Measurements from ENCODE around the gene METTL25B.
A peak's percentile ranks its signal among the peaks of the same experiment; 100 is the strongest.

METTL25B gene

DNA sequence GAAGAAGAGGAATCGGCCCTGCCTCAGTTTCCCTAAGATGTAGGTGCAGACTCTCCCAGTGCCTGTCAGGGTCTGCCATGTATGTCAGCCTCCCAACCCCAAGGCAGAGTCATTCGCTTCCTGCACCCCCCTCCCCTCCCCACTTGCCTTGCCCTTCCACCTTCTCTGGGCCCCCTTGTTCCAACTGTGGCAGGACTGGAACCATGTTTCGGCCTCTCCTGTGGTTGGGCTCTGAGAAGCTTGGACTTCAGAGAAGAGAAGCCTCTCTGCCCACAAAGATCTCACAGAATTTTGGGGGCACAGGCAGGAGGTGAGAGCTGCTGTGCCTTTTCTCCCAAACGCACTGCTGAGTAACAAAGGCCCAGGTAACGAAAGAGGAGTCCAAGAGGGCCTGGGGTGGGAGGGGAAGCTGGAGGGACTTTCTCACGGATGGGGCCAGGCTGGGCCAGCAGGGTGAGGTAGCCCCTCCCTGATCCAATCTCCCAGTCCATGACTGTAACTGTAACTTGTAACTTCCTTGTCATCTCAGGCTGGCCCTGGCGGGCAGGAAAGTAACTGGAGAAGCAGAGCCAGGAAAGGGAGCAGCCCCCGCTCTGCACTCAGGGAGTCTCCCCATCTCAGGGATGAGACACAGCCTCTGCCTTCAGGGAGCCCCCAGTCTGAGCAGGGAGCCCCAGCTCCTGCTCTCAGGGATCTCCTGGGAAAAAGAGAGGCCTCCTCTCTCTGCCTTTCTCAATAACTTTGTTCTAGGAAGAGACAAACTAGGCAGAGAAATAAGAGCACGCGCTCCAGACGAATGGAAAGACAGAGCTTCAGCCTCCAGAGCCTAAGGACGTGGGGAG lies 34.2 kb upstream of the METTL25B start:
- Mint-ChIP-seq H3K27me3 (peaks cover 62% of the 10 kb centered on the region), H3K36me3 (ENCODE audit: low read depth) (no peaks in the 10 kb centered on the region)

DNA sequence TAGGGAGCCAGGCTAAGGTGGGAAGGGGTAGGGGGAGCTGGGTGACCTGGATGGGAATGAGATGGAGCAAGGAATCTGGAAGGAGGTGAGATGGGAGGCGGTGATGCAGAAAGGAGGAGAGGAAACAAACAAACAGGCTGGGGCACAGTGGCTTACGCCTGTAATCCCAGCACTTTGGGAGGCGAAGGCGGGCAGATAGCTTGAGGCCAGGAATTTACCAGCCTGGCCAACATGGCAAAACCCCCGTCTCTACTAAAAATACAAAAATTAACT lies 33.6 kb upstream of the METTL25B start:
- Mint-ChIP-seq H3K4me3 (no peak overlapping the region), H3K4me1 (peaks cover 10% of the 10 kb centered on the region), H3K27me3 (peaks cover 57% of the 10 kb centered on the region), H3K27ac (no peak overlapping the region), H3K9me3 (no peaks in the 10 kb centered on the region), H3K36me3 (ENCODE audit: low read depth) (no peaks in the 10 kb centered on the region)
- no peak for ATAC-seq
- no peak for DNase-seq

More for the DNA sequence above, 34.2 kb upstream of the METTL25B start:
- no peak for DNase-seq
- no peak overlapping the region for H3K27ac Mint-ChIP-seq
- ATAC-seq, result no peak
- H3K4me1 Mint-ChIP-seq, result peaks cover 13% of the 10 kb centered on the region
- H3K4me3 Mint-ChIP-seq, result no peak overlapping the region
- H3K9me3 Mint-ChIP-seq, result no peaks in the 10 kb centered on the region

DNA sequence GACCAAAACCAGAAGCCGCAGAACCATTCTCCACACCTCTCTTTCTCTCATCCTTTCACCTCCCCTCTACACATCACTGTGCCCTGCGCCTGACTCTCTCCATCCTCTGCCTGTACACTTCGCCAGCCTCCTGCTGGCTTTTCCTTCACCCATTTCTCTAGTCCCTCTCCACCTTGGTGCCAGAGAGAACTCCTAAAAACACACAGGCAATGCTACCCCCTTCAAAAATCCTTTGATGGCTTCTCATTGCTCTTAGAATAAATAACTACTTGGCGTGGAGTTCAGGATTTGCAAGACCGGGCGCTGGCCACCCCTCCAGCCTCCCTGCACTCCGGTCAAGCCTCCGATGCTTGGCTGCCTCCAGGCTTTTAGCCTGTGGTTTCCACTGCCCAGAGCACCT lies 31.5 kb upstream of the METTL25B start:
- H3K4me1 Mint-ChIP-seq, result peaks cover 9% of the 10 kb centered on the region
- ATAC-seq, result no peak
- H3K4me3 Mint-ChIP-seq, result no peak overlapping the region
- DNase-seq, result no peak
- H3K36me3 Mint-ChIP-seq (ENCODE audit: low read depth), result no peaks in the 10 kb centered on the region
- H3K27me3 Mint-ChIP-seq, result peaks cover 47% of the 10 kb centered on the region
- H3K27ac Mint-ChIP-seq, result no peak overlapping the region
- no peaks in the 10 kb centered on the region for H3K9me3 Mint-ChIP-seq

DNA sequence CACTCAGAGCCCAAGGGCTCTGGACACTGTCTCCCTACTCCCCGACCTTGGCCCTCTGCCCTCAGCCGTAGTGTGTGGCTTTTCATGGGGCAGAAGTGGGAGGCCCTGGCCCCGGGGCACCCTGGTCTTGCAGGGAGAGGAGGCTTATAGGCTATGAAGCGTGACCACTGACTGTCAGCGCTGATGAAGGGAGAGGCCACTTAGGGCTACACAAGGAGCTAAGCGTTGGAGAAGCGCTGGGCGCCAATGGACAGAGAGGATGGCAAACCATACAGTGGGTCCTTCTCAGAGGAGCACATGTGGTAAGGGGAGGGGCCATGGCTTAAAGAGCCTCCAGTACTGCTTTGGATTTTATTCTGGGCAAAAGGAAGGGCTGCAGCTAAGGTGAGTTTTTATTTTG lies 30.8 kb upstream of the METTL25B start:
- Mint-ChIP-seq H3K27me3 (peaks cover 39% of the 10 kb centered on the region), H3K4me1 (peaks cover 3% of the 10 kb centered on the region), H3K4me3 (no peak overlapping the region), H3K36me3 (ENCODE audit: low read depth) (no peaks in the 10 kb centered on the region), H3K9me3 (no peaks in the 10 kb centered on the region), H3K27ac (no peak overlapping the region)
- DNase-seq (no peak), ATAC-seq (no peak)

DNA sequence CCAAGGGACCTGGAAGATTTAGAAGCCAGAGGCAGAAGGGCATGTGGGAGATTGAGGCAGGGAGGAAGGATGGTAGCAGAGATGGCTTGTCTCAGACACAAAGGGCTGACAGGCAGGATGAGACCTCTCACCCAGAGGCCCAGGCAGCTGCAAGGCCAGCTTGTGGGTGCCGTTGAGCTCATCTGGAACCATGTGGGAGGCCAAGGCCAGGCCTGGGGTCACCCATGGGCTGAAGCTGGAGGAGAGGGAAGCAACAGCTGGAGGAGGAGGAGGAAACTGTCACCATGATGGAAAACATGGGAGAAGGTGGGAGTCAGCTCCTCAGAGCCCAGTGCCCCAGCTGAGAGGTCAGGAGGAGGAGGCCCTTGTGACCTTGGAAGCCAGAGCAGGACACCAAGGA lies 29.3 kb upstream of the METTL25B start:
- no peak for ATAC-seq
- H3K36me3 Mint-ChIP-seq (ENCODE audit: low read depth), result no peaks in the 10 kb centered on the region

DNA sequence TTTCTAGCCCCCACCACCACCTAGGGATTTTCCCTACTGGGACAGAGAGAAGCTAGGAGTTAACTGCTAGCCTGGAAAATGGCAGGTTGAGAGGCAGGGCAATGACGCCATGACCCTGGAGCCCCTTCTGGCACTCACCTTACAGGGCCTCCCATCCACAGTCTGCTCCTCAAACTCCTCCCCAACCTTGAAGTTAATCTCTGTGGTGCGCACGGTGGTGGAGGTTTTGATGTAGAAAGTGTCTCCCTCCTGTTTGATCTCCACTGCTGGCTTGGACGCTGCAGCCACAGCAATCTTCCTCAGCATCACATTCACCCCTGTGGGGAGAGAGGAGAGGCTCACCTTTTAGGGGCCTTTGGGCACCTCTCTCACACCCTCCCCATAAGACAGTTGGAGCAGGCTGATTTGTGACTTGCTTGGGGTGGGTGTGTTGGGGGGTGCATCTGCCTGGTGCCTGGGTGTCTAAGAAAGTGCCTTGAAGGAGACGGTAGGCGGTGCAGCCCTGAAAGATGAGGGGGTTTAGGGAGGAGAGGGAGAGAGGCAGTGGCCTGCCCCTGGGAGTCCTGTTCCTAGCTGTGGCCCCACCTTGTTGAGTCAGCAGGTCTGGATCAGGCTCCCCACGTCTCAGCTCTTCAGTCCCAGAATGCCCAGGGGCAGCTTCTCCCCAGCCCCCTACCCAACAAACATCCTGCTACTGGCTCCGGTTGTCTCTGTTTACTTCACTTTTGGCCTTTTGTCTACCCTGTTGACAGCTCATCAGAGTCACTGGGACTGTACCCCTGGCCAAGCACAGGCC lies 27.3 kb upstream of the METTL25B start:
- peaks cover 12% of the 10 kb centered on the region for H3K4me1 Mint-ChIP-seq
- no peak overlapping the region for H3K27ac Mint-ChIP-seq

More for the DNA sequence above, 29.3 kb upstream of the METTL25B start:
- Mint-ChIP-seq H3K27ac (no peak overlapping the region), H3K4me1 (no peaks in the 10 kb centered on the region), H3K4me3 (no peak overlapping the region), H3K9me3 (no peaks in the 10 kb centered on the region), H3K27me3 (peaks cover 35% of the 10 kb centered on the region)
- no peak for DNase-seq

DNA sequence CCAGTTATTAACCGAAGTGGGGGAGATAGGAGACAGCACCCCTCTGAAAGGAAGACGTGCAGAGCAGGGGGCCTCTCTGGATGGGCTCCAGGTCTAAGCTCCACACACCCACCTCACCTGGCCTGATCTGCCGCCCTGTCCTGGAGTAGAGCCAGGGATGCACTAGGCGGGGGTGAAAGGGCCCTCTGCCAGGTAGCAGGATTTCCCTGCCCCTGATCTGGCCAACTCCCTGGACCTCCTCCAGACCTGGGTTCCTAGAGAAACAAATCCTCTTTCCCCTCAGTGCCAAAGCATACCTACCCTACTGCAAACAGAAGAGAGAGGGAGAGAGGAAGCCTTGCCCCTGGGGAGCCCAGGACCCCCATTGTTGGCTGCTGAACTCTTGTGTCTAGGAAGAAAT lies 24.9 kb upstream of the METTL25B start:
- ATAC-seq (no peak), DNase-seq (no peak)
- Mint-ChIP-seq H3K9me3 (no peaks in the 10 kb centered on the region), H3K4me3 (no peak overlapping the region), H3K27ac (no peak overlapping the region), H3K4me1 (peaks cover 23% of the 10 kb centered on the region), H3K27me3 (peaks cover 37% of the 10 kb centered on the region), H3K36me3 (ENCODE audit: low read depth) (no peaks in the 10 kb centered on the region)

More for the DNA sequence above, 27.3 kb upstream of the METTL25B start:
- DNase-seq, result no peak
- no peaks in the 10 kb centered on the region for H3K9me3 Mint-ChIP-seq
- no peaks in the 10 kb centered on the region for H3K36me3 Mint-ChIP-seq (ENCODE audit: low read depth)
- no peak for ATAC-seq
- H3K27me3 Mint-ChIP-seq, result peaks cover 38% of the 10 kb centered on the region
- no peak overlapping the region for H3K4me3 Mint-ChIP-seq

DNA sequence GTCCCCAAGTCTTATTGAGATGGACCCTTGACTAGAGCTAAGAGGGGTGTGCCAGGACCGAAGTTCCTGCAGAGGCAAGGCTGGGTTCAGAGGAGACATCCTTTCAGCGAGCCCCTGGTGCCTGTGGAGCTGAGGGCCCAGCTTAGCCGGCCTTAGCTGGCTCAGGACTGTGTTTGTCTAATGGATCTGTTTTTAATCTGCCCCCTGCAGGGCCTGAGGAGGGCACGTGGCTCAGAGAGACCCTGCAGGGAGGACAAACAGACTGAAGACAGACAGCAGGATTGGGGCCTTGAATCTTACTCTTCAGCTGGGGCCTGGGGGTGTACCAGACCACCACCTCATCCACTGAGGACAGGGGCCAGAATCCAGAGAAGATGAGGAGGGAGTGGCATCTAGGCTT lies 24.5 kb upstream of the METTL25B start:
- ATAC-seq (no peak), DNase-seq (no peak)
- no peak overlapping the region for H3K27ac Mint-ChIP-seq
- peaks cover 23% of the 10 kb centered on the region for H3K4me1 Mint-ChIP-seq
- H3K27me3 Mint-ChIP-seq, result peaks cover 36% of the 10 kb centered on the region
- H3K9me3 Mint-ChIP-seq, result no peaks in the 10 kb centered on the region
- H3K4me3 Mint-ChIP-seq, result no peak overlapping the region
- H3K36me3 Mint-ChIP-seq (ENCODE audit: low read depth), result no peaks in the 10 kb centered on the region

DNA sequence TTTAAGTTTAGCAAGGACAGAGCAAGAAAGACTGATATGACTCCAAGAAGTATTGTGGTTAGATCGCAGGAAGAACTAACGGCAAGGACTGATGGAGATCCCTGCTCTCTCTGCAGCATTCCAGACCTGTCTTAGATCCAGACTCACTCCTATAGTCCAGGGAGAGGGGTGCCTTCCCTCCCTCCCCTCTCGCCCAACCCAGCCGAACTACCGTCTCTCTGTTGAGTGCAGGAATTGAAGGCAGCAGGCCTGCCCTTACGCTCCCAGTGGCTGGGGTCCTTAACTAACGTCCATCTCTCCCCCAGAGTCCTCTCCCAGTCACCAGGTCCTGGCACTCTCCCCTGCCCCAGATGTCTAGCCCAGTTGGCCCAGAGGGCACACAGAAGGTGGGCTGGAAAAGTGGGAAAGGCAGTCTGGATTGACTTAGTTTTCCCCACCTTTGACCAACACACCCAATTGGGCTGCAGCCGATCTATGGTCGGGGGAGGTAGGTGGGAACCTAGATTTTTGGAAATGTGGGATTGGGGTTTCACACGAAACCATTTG lies 24.0 kb upstream of the METTL25B start:
- H3K9me3 Mint-ChIP-seq, result no peaks in the 10 kb centered on the region
- H3K36me3 Mint-ChIP-seq (ENCODE audit: low read depth), result no peaks in the 10 kb centered on the region
- H3K4me1 Mint-ChIP-seq, result peaks cover 23% of the 10 kb centered on the region
- no peak overlapping the region for H3K27ac Mint-ChIP-seq
- H3K27me3 Mint-ChIP-seq, result peaks cover 33% of the 10 kb centered on the region
- no peak overlapping the region for H3K4me3 Mint-ChIP-seq
- DNase-seq (no peak), ATAC-seq (no peak)

DNA sequence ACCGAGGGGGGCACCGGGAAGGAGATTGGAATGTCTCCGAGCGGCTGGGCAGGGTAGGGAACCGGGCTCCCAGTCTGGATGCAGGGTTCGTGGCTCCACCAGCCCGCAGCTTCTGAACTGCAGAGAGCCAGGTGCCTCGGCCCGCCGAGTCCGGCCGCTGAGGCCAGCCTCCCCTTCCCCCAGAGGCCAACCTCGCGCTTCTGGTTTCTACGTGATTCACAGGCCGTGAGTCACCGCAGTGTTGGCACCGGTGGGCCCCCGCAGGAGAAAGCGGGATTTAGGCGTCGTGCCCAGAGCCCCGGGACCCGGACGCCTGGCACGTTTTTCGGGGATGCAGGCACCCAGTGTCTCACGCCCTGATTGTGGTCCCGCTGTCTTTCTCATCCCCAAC lies 23.3 kb upstream of the METTL25B start:
- ATAC-seq (no peak), DNase-seq (peak; percentile 64)
- Mint-ChIP-seq H3K4me1 (peaks cover 23% of the 10 kb centered on the region), H3K4me3 (peak overlapping the region; percentile 5), H3K27ac (no peak overlapping the region), H3K36me3 (ENCODE audit: low read depth) (no peaks in the 10 kb centered on the region), H3K9me3 (no peaks in the 10 kb centered on the region), H3K27me3 (peaks cover 33% of the 10 kb centered on the region)

DNA sequence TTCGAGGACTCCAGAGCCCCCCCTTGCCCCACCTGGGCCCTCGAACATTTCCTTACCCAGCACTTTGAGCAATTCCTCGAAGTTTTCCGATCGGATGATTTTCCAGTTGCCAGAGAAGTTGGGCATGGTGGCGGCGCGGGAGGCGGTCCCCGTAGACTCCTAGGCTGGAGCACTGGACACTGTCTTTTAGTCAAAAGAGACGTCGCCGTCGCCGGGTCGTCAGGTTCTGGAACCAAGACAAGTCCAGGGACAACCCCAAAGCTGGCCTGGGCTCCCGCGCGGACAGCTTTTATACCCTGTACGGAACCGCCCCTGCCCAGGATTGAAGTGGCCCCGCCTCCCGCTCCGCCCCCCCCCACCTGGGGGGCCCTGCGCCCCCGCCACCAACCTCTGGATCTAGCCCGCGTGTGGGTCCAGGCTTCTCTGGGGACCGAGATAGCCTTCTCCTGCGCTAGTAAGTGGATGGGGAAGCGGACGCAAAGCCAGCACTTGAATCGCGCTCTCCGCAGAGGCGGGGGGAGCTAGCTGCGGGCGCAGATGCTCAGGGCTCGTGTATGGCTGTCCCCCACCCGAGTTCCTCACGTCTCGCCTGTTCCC lies 22.9 kb upstream of the METTL25B start, which contains the start of gene CRABP2:
CRABP2 (minus strand) TSS at position 263 of the 597 bp plus-strand sequence; CDS start at position 126, 137 bp downstream.
- Mint-ChIP-seq H3K27me3 (peaks cover 33% of the 10 kb centered on the region), H3K4me1 (peaks cover 23% of the 10 kb centered on the region), H3K9me3 (no peaks in the 10 kb centered on the region), H3K36me3 (ENCODE audit: low read depth) (no peaks in the 10 kb centered on the region), H3K27ac (peak within 1 kb of the TSS; percentile 59), H3K4me3 (peak within 1 kb of the TSS; percentile 77)
- ATAC-seq (peak; percentile 18), DNase-seq (peak; percentile 24)

DNA sequence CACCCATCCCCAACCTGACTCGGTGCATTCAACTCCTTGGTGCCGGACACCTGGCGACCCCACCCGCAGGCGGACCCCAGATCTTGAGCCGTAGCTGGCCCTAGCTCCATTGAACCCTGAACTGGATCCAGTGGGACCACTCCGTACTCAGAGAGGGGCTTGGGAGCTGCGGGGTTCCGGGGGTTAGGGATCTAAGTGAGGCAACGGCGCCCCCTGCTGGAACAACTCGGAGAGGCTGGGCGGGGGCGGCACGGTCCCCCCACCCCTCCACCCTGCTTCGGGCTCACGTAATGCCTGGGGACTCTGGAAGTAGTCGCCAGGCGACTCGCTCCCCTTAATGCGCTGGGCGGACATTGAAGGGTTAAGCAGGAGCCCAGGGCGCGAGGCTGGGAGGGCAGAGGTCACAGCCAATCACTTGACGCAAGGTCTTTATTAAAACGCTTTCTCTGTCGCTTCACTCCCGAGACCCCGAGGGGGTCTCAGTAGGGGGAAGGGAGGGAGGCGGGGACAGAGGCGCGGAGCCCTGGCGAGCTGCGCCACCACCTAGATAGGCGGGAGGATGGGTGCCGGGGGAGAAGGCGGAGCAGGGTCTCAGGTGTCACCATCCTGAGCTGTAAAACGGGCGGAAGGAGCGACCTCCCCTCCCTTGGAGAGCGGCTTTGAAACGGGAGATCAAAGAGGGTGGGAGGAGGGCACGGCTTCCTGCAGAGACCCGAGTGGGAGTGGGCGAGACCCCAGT lies 22.2 kb upstream of the METTL25B start:
- DNase-seq (peak; percentile 83), ATAC-seq (peak; percentile 56)
- peaks cover 23% of the 10 kb centered on the region for H3K4me1 Mint-ChIP-seq
- H3K36me3 Mint-ChIP-seq (ENCODE audit: low read depth), result no peaks in the 10 kb centered on the region
- H3K4me3 Mint-ChIP-seq, result peak overlapping the region; percentile 77
- H3K27ac Mint-ChIP-seq, result peak overlapping the region; percentile 59
- no peaks in the 10 kb centered on the region for H3K9me3 Mint-ChIP-seq
- peaks cover 29% of the 10 kb centered on the region for H3K27me3 Mint-ChIP-seq

DNA sequence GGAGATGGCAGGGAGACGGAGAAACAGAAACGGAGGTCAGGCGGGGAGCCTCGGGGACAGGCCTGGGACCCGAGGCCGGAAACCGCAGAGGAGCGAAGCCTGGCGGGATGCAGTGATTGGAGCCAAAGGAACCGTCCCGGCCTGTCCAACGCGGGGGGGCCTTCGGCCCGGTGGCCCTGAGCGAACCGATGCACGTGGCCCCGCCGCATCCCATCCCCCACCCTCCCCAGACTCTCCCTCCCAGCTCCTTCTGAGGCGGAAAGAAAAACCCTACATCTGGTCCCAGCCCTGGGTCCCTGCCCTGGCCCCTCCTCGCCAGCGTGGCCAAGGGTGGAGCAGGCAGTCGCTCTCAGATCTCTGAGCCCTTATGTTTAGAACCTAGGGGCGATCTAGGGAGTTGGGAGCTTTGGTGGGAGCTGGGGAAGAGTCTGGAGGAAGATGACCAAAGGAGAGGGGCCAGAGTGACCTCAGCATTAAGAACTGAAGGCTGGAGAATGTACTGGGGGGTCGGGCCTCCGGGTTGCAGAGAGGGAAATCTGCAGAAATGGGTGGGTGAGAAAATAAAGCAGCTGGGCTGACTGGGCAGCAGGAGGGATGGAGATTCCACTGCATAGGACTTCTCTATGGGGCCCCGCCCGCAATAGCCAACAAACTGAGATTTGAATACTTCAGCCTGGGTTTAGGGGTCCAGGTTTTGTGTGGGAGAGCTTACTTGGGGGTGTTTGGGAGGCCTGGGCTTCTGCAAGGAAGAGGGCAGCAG lies 21.4 kb upstream of the METTL25B start:
- Mint-ChIP-seq H3K36me3 (ENCODE audit: low read depth) (no peaks in the 10 kb centered on the region), H3K27me3 (peaks cover 26% of the 10 kb centered on the region), H3K9me3 (no peaks in the 10 kb centered on the region), H3K4me3 (peak overlapping the region; percentile 77), H3K27ac (no peak overlapping the region), H3K4me1 (peaks cover 23% of the 10 kb centered on the region)
- DNase-seq, result peak; percentile 25
- ATAC-seq, result no peak
